GM12878 (cell line): ENCODE data around the gene ELMOD3. TPM values are rescaled to one million over a fixed set of nuclear protein-coding genes. Genes with fewer than 3 reads are reported as not detected.

ENCODE experiments used
- ASH2L ChIP-seq: fragments of 300-600, 200-600 bp; sonication (generic); IDR thresholded peaks from 2 replicates; pipeline ENCODE4 v1.6.1; 2017; ENCODE audit warnings: low read depth, mild to moderate bottlenecking, borderline replicate concordance
- CBFB ChIP-seq: IDR thresholded peaks from 2 replicates; pipeline ENCODE4 v1.6.1; 2016; ENCODE audit warnings: antibody characterized with exemption, low read depth
- FOXK2 ChIP-seq: fragments of 450-650 bp; IDR thresholded peaks from 2 replicates; pipeline ENCODE4 v1.6.1; 2017; ENCODE audit warnings: mild to moderate bottlenecking, moderate library complexity
- FOXM1 ChIP-seq: IDR thresholded peaks from 2 replicates; pipeline ENCODE4 v1.6.1; 2012; ENCODE audit warnings: low read depth, mild to moderate bottlenecking, inconsistent platforms, low read length, moderate library complexity
- HCFC1 ChIP-seq: fragments of 150-350 bp; IDR thresholded peaks from 2 replicates; pipeline ENCODE4 v1.6.1; 2014; ENCODE audit warnings: low read length
- KAT2A ChIP-seq: conservative IDR thresholded peaks from 2 replicates; pipeline ENCODE4 v1.6.1; 2011; ENCODE audit warnings: low read depth, low read length; ENCODE audit not compliant: control insufficient read depth
- RAD21 ChIP-seq: IDR thresholded peaks from 2 replicates; pipeline ENCODE4 v1.6.1; 2011; ENCODE audit warnings: mild to moderate bottlenecking, low read depth, low read length, moderate library complexity; ENCODE audit not compliant: insufficient read depth
- RB1 ChIP-seq: fragments of 450-650 bp; formaldehyde crosslinking; IDR thresholded peaks from 2 replicates; pipeline ENCODE4 v1.6.1; 2017; ENCODE audit warnings: mild to moderate bottlenecking, borderline replicate concordance
- STAT1 ChIP-seq: fragments of 450-650 bp; conservative IDR thresholded peaks from 2 replicates; pipeline ENCODE4 v1.6.1; 2014; ENCODE audit warnings: antibody characterized with exemption, mild to moderate bottlenecking
- TAF1 ChIP-seq: IDR thresholded peaks from 2 replicates; pipeline ENCODE4 v1.6.1; 2011; ENCODE audit warnings: mild to moderate bottlenecking, low read depth, low read length, borderline replicate concordance
- TBL1XR1 ChIP-seq: IDR thresholded peaks from 2 replicates; pipeline ENCODE4 v1.6.1; 2012; ENCODE audit warnings: low read depth, low read length, improper control_type of control experiment
- TCF7 ChIP-seq: IDR thresholded peaks from 2 replicates; pipeline ENCODE4 v1.6.1; 2014; ENCODE audit warnings: antibody characterized with exemption, borderline replicate concordance
- ZNF217 ChIP-seq: fragments of 450-650 bp; IDR thresholded peaks from 2 replicates; pipeline ENCODE4 v1.6.1; 2017; ENCODE audit warnings: antibody characterized with exemption, mild to moderate bottlenecking
- ZNF384 ChIP-seq: IDR thresholded peaks from 2 replicates; pipeline ENCODE4 v1.6.1; 2012; ENCODE audit warnings: low read depth, mild to moderate bottlenecking, low read length, improper control_type of control experiment, borderline replicate concordance
- ZSCAN29 ChIP-seq: fragments of 450-650 bp; IDR thresholded peaks from 2 replicates; pipeline ENCODE4 v1.6.1; 2017; ENCODE audit warnings: mild to moderate bottlenecking, moderate library complexity
- polyA plus RNA-seq, 11 experiments: library from polyadenylated mRNA; depleted of rRNA in 4 of 11; unstranded in 6 of 11; stranded (reverse) in 5 of 11; fragments of >200 nt; fragmentation: Nextera tagmentation in 4 of 11; fragmentation: Illumina TruSeq in 1 of 11; extraction: Ambion mirVana in 4 of 11; extraction: Trizol in 1 of 11; gene quantifications; 1 replicate in 1 of 11; 2 replicates in 10 of 11; pipeline versions ENCODE4 v1.2.1 to v1.2.3, GENCODE V29; 2011 to 2016; ENCODE audit warnings: inconsistent platforms in 2 of 11, missing spikeins in 2 of 11, low read depth in 1 of 11
- total RNA-seq, 4 experiments: library from RNA; depleted of rRNA in 3 of 4; stranded (reverse); fragments of >200 nt in 3 of 4; fragmentation: Illumina TruSeq in 1 of 4; extraction: Trizol in 1 of 4; gene quantifications; 2 replicates each; pipeline versions ENCODE4 v1.2.1 to v1.2.3, GENCODE V29; 2013 to 2021
- TF ChIP-seq, protein P1 (sequence below), 3 experiments: IDR thresholded peaks in 2 of 3; conservative IDR thresholded peaks in 1 of 3; 2 replicates each; pipeline ENCODE4 v1.5.1; 2011; ENCODE audit warnings: low read depth in 3 of 3, low read length in 3 of 3, mild to moderate bottlenecking in 3 of 3, control low read depth in 2 of 3, moderate library complexity in 2 of 3, inconsistent platforms in 1 of 3, mixed read lengths in 1 of 3; ENCODE audit not compliant: control insufficient read depth in 2 of 3, insufficient read depth in 1 of 3; ENCODE audit errors: extremely low read depth in 1 of 3
- TF ChIP-seq, protein P2 (sequence below): IDR thresholded peaks from 2 replicates; pipeline ENCODE4 v1.6.1; 2012; ENCODE audit warnings: low read depth, low read length, improper control_type of control experiment
- TF ChIP-seq, protein P3 (sequence below): IDR thresholded peaks from 2 replicates; pipeline ENCODE4 v1.6.1; 2011; ENCODE audit warnings: low read depth, mild to moderate bottlenecking, low read length, moderate library complexity, borderline replicate concordance; ENCODE audit errors: extremely low read depth
- TF ChIP-seq, protein P4 (sequence below): IDR thresholded peaks from 2 replicates; pipeline ENCODE4 v1.6.1; 2012; ENCODE audit warnings: low read depth, low read length, improper control_type of control experiment
- TF ChIP-seq, protein P5 (sequence below): fragments of 450-650 bp; formaldehyde crosslinking; IDR thresholded peaks from 2 replicates; pipeline ENCODE4 v1.4.0; 2022; ENCODE audit warnings: mild to moderate bottlenecking, moderate library complexity
- TF ChIP-seq, protein P6 (sequence below): fragments of 450-650 bp; IDR thresholded peaks from 2 replicates; pipeline ENCODE4 v1.6.1; 2014; ENCODE audit warnings: mild to moderate bottlenecking

ELMOD3 gene
- total and polyA plus RNA-seq, 10 of the 15 experiments (the other 5 are each of a cell fraction or from before 2014, with no cell fraction given) = 1.2 to 19.1 (median 12.5) TPM

DNA sequence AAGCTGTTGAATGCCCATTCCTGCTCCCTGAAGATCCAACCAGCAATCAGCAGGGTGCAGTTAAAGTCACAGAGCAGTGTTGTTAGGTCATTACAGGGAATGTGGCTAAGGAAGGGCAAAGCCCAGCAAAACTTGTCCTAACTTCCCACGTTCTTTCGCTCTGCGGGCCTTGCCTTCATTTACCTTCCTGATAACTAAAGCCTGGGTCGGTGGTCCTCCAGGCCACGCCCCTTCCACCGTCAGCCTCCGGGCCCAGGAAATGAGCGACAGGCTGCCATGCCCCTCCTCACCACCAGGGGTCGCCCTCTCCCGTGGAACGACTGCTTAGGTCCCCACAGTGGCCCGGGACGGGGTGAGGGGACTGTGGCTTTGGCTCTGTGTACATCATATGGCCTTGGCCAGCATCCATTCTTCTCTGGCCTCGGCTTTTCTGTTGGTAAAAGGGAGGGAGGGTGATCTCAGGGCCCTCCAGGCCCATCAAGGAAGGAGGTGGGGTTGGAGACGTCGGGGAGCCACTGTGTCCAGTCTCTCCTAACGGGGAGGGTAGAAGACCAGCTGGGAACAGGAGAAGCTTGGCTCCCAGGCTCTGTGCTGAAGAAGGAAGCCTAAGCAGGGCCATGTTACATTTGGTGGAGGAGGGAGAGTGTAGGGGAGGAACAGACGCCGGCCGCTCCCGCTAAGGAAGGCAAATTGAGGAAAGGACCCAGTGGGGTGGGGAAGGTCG, 66.1 kb downstream of the ELMOD3 start (continued):
- TF ChIP-seq, protein P1, sequence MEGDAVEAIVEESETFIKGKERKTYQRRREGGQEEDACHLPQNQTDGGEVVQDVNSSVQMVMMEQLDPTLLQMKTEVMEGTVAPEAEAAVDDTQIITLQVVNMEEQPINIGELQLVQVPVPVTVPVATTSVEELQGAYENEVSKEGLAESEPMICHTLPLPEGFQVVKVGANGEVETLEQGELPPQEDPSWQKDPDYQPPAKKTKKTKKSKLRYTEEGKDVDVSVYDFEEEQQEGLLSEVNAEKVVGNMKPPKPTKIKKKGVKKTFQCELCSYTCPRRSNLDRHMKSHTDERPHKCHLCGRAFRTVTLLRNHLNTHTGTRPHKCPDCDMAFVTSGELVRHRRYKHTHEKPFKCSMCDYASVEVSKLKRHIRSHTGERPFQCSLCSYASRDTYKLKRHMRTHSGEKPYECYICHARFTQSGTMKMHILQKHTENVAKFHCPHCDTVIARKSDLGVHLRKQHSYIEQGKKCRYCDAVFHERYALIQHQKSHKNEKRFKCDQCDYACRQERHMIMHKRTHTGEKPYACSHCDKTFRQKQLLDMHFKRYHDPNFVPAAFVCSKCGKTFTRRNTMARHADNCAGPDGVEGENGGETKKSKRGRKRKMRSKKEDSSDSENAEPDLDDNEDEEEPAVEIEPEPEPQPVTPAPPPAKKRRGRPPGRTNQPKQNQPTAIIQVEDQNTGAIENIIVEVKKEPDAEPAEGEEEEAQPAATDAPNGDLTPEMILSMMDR (IDR thresholded peaks at IDR 0.05 in 2 of 3, conservative IDR thresholded peaks at IDR 0.05 in 1 of 3; ENCODE audit: control insufficient read depth in 2 of 3, extremely low read depth in 1 of 3, insufficient read depth in 1 of 3, low read depth in 3 of 3, low read length in 3 of 3) = peak; percentile 99; a peak in 5 of 6 replicates
- TF ChIP-seq, protein P2, sequence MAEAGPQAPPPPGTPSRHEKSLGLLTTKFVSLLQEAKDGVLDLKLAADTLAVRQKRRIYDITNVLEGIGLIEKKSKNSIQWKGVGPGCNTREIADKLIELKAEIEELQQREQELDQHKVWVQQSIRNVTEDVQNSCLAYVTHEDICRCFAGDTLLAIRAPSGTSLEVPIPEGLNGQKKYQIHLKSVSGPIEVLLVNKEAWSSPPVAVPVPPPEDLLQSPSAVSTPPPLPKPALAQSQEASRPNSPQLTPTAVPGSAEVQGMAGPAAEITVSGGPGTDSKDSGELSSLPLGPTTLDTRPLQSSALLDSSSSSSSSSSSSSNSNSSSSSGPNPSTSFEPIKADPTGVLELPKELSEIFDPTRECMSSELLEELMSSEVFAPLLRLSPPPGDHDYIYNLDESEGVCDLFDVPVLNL = 0 out of 2 replicates have a peak, but pooled peaks have one; percentile 32
- TF ChIP-seq FOXK2 = no peak
- TF ChIP-seq ASH2L = no peak
- no peak for TF ChIP-seq ZSCAN29
- TF ChIP-seq RAD21 = peak; percentile 98
- peak; percentile 58; the same call in 1 of the 2 replicates for TF ChIP-seq FOXM1
- TF ChIP-seq RB1 = peak; percentile 81; the same call in 1 of the 2 replicates
- 0 out of 2 replicates have a peak, but pooled peaks have one; percentile 22 for TF ChIP-seq HCFC1
- TF ChIP-seq TCF7 = no peak
- TF ChIP-seq, protein P3, sequence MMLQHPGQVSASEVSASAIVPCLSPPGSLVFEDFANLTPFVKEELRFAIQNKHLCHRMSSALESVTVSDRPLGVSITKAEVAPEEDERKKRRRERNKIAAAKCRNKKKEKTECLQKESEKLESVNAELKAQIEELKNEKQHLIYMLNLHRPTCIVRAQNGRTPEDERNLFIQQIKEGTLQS = no peak
- TF ChIP-seq, protein P4, sequence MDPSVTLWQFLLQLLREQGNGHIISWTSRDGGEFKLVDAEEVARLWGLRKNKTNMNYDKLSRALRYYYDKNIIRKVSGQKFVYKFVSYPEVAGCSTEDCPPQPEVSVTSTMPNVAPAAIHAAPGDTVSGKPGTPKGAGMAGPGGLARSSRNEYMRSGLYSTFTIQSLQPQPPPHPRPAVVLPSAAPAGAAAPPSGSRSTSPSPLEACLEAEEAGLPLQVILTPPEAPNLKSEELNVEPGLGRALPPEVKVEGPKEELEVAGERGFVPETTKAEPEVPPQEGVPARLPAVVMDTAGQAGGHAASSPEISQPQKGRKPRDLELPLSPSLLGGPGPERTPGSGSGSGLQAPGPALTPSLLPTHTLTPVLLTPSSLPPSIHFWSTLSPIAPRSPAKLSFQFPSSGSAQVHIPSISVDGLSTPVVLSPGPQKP = no peak
- TF ChIP-seq ZNF384 = no peak
- TF ChIP-seq STAT1 = 0 out of 2 replicates have a peak, but pooled peaks have one; percentile 58
- TF ChIP-seq TBL1XR1 = no peak
- TF ChIP-seq CBFB = peak; percentile 34; the same call in 1 of the 2 replicates
- TF ChIP-seq, protein P5, sequence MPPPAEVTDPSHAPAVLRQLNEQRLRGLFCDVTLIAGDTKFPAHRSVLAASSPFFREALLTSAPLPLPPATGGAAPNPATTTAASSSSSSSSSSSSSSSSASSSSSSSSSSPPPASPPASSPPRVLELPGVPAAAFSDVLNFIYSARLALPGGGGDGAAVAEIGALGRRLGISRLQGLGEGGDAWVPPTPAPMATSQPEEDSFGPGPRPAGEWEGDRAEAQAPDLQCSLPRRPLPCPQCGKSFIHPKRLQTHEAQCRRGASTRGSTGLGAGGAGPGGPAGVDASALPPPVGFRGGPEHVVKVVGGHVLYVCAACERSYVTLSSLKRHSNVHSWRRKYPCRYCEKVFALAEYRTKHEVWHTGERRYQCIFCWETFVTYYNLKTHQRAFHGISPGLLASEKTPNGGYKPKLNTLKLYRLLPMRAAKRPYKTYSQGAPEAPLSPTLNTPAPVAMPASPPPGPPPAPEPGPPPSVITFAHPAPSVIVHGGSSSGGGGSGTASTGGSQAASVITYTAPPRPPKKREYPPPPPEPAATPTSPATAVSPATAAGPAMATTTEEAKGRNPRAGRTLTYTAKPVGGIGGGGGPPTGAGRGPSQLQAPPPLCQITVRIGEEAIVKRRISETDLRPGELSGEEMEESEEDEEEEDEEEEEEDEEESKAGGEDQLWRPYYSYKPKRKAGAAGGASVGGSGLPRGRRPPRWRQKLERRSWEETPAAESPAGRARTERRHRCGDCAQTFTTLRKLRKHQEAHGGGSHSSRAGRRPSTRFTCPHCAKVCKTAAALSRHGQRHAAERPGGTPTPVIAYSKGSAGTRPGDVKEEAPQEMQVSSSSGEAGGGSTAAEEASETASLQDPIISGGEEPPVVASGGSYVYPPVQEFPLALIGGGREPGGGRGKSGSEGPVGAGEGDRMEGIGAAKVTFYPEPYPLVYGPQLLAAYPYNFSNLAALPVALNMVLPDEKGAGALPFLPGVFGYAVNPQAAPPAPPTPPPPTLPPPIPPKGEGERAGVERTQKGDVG (CRISPR knock-in tag) = no peak
- 0 out of 2 replicates have a peak, but pooled peaks have one; percentile 13 for TF ChIP-seq TAF1
- TF ChIP-seq ZNF217 = no peak
- TF ChIP-seq, protein P6, sequence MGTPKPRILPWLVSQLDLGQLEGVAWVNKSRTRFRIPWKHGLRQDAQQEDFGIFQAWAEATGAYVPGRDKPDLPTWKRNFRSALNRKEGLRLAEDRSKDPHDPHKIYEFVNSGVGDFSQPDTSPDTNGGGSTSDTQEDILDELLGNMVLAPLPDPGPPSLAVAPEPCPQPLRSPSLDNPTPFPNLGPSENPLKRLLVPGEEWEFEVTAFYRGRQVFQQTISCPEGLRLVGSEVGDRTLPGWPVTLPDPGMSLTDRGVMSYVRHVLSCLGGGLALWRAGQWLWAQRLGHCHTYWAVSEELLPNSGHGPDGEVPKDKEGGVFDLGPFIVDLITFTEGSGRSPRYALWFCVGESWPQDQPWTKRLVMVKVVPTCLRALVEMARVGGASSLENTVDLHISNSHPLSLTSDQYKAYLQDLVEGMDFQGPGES = no peak
- TF ChIP-seq KAT2A = no peak
